NCI-H82 treated with DMSO at 0.1 percent for 48 hours (cell line): Measurements from ENCODE around the gene DIS3.
"Not testable (repeated sequence)": the region's sequence is repeated elsewhere in the genome, so short reads cannot be mapped to it uniquely, and the experiment has no call there.

Experiments
- DNase-seq: peaks from one replicate; lab custom pipeline; 2025; ENCODE audit not compliant: unreplicated experiment; lab: John Stamatoyannopoulos, UW

Gene DIS3

DNA sequence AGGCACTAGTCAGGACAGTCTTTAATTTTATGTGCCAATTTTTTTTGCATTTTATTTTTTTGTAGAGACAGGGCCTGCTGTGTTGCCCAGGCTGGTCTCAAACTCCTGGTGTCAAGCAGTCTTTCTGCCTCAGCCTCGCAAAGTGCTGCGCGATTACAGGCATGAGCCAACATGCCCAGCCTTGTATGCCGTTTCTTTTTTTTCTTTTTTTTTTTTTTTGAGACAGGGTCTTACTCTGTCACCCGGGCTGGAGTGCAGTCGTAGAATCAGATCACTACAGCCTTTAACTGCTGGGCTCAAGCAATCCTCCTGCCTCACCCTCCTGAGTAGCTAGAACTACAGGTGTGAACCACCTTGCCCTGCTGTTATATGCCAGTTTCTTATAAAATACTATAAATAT, 27.6 kb downstream of the DIS3 start:
- DNase-seq = no peak

GRCh38 chr13:72751220-72751619, 30.5 kb downstream of the DIS3 start:
- DNase-seq = no peak

DNA sequence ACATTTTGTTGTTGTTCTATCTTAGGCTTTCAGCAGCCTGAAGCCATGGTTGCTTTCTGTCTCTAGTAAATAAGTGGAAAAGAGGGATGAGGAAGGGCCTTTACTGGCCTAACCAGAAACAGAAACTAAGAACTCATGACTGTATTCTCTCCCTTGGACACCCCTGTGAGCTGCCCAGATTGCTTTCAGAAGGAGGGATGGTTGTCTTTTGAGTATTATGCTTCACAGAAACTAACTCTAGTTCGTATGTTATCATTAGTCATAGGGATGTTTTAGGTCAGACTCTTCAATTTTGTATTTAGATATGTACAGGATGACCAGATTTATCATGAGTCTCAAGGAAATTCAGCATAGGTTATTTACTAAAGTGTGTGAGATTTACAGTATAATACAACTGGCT, 36.4 kb downstream of the DIS3 start:
- no peak for DNase-seq

DNA sequence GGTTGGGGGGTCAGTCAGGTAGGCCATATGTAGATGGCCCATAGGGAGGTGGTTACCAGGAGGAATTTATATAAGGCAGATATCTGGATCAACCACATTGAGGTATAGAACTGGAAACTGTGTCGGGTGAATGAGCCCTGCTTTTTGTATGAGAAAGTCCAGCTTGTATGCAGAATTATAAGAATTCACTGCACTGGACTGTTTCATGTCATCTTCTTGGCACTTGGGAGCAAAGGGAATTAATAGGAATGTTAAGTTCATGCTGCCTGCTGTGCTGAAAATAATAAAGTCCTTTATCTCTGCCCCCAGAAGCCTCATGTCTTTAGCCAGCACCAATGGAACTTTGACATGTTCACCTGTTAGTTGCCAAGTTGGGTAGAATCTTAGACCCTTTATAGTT, 41.7 kb downstream of the DIS3 start:
- no peak for DNase-seq

GRCh38 chr13:72737033-72737432, 44.7 kb downstream of the DIS3 start:
- no peak for DNase-seq

DNA sequence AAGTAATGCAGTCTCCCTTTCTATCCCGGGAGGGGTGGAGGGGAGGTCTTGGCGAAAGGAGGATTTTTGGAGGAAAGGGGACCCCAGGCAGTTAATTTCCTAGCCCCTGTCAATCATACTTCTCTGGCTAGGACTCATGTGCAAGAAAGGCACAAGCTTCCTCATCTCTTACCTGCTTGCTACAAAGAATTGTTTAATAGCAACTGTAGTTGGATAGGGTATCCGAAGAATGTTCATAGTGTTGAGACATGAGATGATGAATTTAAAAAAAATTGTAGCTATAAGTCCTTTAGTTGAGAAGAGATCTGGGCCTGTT, 53.5 kb downstream of the DIS3 start:
- DNase-seq = no peak

- peak; percentile 94 for DNase-seq
Measured at GRCh38 chr13:72727417-72728289, 54.0 kb downstream of the DIS3 start, which contains the start of the genes BORA and MZT1. Gene BORA, plus strand, starts transcription at chr13:72727923. Its CDS starts 1,018 bp downstream, at chr13:72728941. Gene MZT1, minus strand, starts transcription at chr13:72727629. Its CDS starts 27 bp downstream, at chr13:72727602.

DNA sequence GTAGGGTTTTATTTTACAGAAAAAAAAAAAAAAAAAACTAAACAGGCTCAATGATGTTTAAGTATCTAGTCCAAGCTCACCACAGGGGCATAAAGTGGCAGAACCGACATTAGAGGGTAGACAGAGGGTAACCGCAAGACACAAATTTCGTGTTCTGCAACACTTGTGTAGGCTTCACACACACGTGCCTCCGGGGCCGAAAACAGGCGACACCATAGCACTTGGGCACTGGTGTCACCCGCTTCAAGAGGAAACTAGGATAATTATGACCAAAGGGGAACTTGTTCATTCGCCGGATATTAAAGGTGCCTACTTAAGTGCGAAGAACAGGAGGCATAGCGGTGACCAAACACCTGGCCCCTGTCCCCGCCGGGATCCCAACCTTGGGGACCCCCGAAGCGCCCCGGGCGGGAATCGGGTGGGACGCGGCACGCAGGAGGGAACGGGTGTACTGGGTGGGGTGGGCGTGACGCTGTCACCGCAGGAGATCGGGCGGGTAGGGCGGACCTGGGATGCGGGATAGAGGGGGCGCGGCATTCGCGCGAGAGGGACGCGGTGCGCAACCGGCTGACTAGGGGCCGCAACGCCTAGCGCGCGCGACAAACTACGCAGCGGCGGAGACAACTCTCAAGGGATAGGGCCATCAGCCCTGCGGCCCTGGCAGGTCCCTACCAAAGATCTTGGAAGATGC, 54.8 kb downstream of the DIS3 start:
- DNase-seq = no peak

DNA sequence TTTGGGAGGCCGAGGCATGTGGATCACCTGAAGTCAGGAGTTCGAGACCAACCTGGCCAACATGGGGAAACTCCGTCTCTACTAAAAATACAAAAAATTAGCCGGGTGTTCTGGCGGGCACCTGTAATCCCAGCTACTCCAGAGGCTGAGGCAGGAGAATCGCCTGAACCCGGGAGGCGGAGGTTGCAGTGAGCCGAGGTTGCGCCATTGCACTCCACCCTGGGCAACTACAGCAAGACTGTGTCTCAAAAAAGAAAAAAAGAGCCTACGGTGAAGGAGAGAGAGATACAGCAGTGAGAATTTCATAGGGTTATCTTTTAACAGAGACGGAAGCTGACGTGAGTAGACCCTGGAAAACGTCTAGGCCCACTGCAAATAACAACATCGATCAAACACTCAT, 55.5 kb downstream of the DIS3 start:
- not testable (repeated sequence) for DNase-seq

GRCh38 chr13:72716776-72717175, 64.9 kb downstream of the DIS3 start:
- no peak for DNase-seq
